SW 1271 (cell line): ENCODE results near the gene C2CD3.
A peak's percentile ranks its signal among the peaks of the same experiment; 100 is the strongest.

Source experiments
- DNase-seq, 2 experiments: peaks; one replicate each; lab custom pipeline; 2025; lab: John Stamatoyannopoulos, UW

Gene C2CD3

GRCh38 chr11:74170694-74171629, at the start of gene C2CD3, which contains the start of gene PPME1:
Gene C2CD3, minus strand, starts transcription at chr11:74171002. Its CDS starts 210 bp downstream, at chr11:74170792.
Gene PPME1, plus strand, starts transcription at chr11:74171289. Its CDS starts 133 bp downstream, at chr11:74171422.
- DNase-seq: peak; percentile 100

GRCh38 chr11:74220376-74220775, 49.6 kb upstream of the C2CD3 start:
- no peak for DNase-seq

- DNase-seq: no peak
These were observed 41.7 kb upstream of the C2CD3 start for GRCh38 chr11:74212533-74212932.

GRCh38 chr11:74208507-74208906, 37.7 kb upstream of the C2CD3 start:
- DNase-seq: no peak

- DNase-seq: no peak
These were observed 35.9 kb upstream of the C2CD3 start for GRCh38 chr11:74206746-74207145.

GRCh38 chr11:74205181-74205580, 34.4 kb upstream of the C2CD3 start:
- no peak for DNase-seq

GRCh38 chr11:74204701-74205100, 33.9 kb upstream of the C2CD3 start:
- DNase-seq: no peak

- DNase-seq: no peak
These were observed 33.2 kb upstream of the C2CD3 start for GRCh38 chr11:74203966-74204365.

- no peak for DNase-seq
These were observed 26.1 kb upstream of the C2CD3 start for GRCh38 chr11:74196781-74197486.

- DNase-seq: no peak
These were observed 25.0 kb upstream of the C2CD3 start for GRCh38 chr11:74195828-74196227.

- DNase-seq: no peak
These were observed 14.9 kb upstream of the C2CD3 start for GRCh38 chr11:74185695-74186094.

GRCh38 chr11:74185285-74185684, 14.5 kb upstream of the C2CD3 start:
- no peak for DNase-seq

GRCh38 chr11:74182635-74183034, 11.8 kb upstream of the C2CD3 start:
- no peak for DNase-seq

- DNase-seq: no peak
These were observed 8.6 kb upstream of the C2CD3 start for GRCh38 chr11:74179234-74180052.

GRCh38 chr11:74175920-74176319, 5.1 kb upstream of the C2CD3 start:
- no peak for DNase-seq

GRCh38 chr11:74171997-74172396, 1.2 kb upstream of the C2CD3 start:
- DNase-seq: no peak

GRCh38 chr11:74171630-74171968, 797 bp upstream of the C2CD3 start:
- no peak for DNase-seq

- DNase-seq: no peak
These were observed 904 bp downstream of the C2CD3 start for GRCh38 chr11:74169738-74170458.

GRCh38 chr11:74168838-74169237, 2.0 kb downstream of the C2CD3 start:
- DNase-seq: no peak

- no peak for DNase-seq
These were observed 7.9 kb downstream of the C2CD3 start for GRCh38 chr11:74162681-74163467.

- no peak for DNase-seq
These were observed 11.2 kb downstream of the C2CD3 start for GRCh38 chr11:74159642-74160041.
